IPS-11a (cell line): Measurements from ENCODE around the gene DNAJC30.

Experiments
- H3K4me3 ChIP-seq: one replicate; pipeline ENCODE4 v1.5.1; 2013; ENCODE audit warnings: low read depth, low read length, control low read depth

DNAJC30 gene

DNA sequence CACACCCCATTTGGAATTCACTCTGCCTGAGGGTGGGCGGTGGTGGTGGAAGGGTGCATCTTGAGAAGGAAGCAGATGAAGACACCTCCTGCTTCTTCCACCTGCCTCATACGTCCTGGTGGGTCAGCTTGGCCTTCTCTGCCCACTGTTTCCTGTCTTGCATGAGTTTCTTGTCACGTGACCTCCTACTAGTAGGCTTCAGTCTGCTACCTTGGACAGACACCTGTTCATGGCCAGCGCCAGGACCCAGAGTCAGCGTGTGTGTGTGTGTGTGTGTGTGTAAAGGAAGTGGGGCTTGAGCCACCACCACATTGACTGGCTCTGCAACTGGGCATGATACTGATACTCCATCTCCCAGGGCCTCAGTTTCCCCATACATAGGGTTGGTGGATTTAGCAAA lies 32.7 kb downstream of the DNAJC30 start:
- no peak overlapping the region for H3K4me3 ChIP-seq

DNA sequence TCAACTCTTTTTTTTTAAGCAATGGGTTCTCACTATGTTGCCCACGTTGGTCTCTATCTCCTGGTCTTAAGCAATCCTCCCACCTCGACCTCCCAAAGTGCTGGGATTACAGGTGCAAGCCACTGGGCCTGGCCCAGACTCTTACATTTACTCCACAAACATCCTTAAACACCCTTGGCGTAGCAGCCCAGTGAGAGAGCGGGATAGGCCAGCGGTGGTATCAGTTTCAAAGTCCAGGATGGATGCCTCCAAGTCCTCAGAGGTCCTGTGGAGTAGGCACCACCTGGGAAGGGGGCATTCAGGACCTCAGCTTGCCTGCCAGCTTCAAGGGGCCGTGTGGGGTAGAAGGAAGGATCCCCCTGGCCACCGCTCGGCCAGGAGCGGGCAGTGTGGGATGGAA lies 33.7 kb downstream of the DNAJC30 start:
- H3K4me3 ChIP-seq: no peak overlapping the region

DNA sequence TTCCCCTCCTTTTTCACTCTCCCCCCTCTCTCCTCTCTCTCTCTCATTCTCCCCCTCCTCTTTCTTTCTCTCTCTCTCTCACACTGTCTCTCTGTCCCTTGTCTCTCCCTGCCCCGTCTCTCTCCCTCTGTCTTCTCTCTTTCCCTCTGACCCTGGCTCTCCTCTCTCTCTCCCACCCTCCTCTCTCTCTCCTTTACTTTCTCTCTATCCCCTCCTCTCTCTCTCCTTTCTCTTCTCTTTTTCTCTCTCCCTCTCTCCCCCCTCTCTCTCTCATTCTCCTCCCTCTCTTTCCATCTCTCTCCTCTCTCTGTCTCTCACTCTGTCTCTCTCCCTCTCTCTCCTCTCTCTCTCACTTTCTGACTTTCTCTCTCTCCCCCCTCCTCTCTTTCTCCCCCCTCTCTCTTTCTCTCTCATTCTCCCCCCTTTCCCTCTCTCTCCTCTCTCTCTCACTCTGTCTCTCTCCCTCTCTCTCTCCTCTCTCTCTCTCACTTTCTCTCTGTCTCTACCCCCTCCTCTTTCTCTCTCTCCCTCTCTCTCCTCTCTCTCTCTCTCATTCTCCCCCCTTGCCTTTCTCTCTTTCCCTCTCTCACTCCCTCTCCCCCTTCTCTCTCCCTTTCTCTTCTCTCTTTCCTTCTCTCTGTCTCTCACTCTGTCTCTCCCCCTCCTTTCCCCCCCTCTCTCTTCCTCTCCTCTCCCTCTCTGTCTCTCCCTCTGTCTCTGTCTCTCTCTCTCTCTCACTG lies 34.5 kb downstream of the DNAJC30 start:
- H3K4me3 ChIP-seq: no peak overlapping the region

DNA sequence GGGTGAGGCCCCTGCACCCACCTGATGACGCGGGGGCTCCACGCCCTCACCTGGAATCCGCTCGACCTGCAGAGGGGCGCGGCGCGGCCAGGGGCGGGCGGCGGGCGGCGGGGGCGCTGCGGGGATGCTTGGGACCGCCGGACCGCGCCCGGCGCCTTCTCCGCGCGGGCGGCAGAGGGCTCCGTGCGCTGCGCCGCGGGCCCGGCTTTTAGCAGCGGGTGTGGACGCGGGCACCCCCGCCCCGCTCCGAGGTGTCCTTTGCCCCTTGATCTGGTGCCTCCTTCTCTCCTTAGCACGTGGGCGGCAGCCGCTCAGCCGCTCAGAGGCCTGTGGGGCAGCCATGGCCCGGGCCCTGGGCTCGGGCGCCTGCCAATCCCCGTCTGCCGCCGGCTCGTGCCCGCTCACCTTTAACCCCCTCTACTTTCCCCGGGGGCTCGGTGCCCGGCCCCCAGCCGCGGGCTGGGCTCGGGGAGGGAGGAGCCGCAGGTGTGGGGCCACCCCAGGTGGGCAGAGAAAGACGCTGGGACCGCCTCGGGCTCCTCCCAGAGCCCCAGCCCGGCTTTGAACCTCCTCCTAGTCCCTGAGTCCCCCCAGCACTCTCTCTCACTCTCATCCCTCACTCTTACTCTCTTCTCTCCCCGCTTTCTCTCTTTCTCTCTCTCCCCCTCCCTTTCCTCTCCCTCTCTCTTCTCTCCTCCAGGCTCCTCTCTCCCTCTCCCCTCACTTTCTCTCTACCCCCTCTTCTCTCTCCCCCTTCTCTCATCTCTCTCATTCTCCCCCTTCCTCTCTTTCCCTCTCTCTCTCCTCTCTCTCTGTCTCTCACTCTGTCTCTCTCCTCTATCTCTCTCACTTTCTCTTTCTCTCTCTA lies 35.3 kb downstream of the DNAJC30 start:
- peak overlapping the region; percentile 47 for H3K4me3 ChIP-seq

DNA sequence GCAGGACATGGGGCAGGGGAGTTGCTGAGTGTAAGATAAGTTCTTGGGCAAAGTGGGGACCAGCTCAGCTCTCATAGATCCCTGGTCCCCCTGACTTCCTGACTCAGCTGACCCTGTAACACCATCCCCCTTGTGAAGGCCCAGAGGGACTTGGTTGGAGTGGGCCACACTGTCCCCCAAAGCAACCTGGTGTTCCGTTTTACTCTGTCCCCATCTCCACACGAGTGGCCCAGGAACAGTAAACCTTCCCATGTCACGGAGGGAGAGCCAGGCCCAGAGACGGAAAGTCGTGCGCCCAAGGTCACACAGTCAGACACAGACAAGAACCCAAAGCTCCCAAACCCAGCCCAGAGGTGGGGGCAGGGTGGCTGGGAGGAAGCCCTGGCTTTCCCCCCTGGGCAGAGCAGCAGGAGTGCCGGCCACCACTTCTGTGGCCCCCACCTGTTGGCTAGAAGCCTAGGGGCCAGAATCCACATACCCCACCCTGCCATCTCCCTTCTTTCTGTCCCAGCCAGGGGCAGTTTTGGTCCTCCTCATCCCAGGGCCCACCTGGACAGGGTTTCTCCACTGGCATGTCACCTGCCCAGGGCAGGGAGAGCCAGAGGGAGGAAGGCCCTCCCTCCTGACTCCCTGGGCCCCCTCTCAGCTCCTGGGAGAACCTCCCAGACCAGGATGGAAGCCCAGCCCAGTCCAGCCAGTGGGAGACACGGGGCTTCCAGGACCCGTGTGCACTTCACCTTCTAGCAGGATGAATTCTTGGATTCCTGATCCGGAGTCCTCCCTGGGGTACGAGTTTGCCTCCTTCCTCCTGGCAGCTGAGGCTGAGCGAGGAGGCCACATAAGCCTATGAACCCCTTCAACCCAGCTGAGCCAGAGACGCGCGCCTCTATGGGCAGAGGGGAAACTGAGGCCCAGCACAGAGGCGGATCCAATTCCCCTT lies 36.2 kb downstream of the DNAJC30 start:
- H3K4me3 ChIP-seq: peak overlapping the region; percentile 47

DNA sequence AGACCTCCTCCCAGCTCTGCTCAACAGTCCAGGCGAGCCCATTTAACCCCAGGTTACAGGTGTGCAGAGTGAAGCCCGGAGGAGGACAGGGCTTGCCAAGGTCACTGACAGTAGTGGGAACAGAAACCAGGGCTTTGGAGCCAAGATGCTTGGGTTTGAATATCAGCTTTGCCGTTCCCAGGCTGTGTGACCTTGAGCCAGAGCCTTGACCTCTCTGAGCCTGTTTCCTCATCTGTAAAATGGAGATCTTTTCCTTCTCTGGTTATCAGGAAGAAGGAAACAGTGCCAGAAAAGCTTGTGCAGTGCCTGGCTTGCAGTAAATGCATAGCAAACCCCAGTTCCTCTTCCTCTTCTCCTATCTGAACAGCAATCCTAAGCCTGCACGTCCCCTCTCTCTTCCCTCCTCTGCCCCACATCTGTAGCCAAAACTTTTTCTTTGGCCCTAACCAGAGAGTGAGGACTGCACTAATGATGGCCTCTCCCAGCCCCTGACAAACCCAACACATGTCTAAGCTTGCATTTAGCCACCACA lies 37.5 kb downstream of the DNAJC30 start:
- no peak overlapping the region for H3K4me3 ChIP-seq

DNA sequence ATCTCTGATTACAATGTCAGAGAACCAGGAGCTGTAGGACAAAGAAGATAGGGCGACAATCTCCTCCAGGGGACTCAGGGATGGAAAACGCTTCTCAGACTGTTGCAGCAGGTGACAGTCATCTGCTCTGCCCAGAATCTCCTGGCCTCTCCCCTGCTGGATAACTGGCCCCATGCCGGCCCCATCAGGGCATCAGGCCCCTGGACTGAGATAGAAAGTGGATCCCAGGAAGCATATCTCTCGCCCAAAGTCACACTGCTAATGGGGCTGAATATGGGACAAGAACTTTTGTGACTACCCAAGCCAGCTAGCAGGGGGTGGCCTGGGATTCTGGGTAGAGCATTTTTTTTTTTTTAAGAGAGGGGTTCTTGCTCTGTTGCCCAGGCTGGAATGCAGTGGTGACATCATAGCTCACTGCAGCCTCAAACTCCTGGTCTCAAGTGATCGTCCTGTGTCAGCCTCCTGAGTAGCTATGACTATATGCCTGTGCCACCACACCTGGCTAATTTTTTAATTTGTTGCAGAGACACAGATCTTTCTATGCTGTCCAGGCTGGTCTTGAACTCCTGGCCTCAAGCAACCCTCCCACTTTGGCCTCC lies 38.5 kb downstream of the DNAJC30 start:
- H3K4me3 ChIP-seq: no peak overlapping the region

DNA sequence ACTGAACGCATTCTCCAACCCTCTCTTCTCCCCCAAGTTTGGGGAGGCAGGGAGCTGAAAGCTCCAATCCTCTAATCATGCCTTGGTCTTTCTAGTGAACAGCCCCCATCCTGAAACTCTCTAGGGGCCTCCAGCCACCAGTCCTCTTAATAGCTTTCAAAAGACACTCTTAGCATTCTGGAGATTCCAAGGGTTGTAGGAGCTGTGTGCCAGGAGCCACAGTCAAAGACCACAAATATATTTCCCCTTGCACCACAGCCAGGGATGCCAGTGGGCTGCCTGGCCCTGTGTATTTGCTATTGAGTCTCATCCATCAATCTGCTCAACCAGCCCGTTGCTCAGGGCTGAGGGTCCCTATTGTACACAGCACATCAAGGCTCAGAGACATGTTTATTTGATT lies 40.4 kb downstream of the DNAJC30 start:
- no peak overlapping the region for H3K4me3 ChIP-seq

DNA sequence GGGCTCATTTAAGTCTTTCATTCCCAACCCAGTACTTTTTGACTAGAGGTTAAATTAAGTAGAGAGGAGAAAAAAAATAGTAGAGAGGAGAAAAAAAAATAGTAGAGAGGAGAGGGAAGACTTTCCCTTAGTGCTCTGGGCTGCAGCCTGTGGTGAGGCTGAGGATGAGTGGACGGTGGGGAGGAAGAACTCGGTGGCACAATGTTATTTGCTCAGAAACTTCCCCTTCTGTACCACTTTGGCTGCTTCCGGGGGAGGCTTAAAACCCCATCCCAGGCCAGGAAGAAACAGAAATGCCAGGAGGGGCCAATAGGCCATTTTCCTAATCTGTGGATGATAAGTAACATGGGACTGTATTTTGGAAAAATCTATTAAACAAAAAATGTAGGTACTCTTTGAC lies 44.3 kb downstream of the DNAJC30 start:
- no peak overlapping the region for H3K4me3 ChIP-seq

DNA sequence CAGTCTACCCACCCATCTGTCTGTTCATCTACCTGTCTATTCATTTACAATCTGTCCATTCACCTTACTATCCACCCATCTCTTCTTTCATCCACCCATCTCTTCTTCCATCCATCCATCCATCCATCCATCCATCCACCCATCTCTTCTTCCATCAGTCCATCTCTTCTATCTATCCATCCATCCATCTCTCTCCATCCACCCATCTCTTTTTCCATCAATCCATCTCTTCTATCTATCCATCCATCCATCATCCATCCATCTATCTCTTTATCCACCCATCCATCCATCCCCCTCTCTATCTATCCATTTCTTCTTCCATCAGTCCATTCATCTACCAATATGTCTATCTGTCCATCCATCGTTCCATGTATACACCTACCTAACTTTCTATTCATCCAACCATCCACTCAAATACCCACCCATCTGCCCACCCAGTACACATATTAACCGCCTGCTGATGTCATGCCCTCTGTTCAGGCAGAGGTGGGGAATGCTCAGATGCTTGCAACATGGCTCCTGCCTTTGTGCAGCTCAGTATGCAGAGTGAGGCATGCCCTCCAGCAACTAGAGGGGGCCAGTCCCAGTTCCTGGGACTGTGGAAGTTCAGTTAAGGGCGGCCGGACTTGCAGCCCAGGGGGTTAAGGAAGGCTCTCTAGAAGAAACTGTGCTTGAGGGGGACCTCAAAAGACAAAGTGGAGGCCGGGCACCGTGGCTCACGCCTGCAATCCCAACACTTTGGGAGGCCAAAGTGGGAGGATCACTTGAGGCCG lies 47.6 kb downstream of the DNAJC30 start:
- no peak overlapping the region for H3K4me3 ChIP-seq

DNA sequence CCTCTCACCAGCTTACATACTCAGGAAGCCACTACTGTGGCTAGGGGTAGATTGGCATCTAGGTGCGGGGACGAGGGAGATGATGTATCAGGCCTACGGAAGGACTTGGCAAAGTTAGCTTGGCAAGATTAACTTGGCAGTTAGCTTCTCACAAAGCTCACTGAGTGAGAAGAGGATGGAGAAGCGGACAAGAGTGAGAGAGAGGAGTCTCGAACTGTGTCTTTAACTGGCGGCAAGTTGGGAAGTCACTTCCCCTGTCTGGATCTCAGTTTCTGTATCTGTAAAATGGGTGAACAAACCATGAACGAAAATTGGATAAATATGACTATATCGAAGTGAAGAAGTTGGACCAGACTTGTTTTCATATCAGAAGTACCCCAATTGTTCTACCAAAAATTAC lies 49.4 kb downstream of the DNAJC30 start:
- no peak overlapping the region for H3K4me3 ChIP-seq

DNA sequence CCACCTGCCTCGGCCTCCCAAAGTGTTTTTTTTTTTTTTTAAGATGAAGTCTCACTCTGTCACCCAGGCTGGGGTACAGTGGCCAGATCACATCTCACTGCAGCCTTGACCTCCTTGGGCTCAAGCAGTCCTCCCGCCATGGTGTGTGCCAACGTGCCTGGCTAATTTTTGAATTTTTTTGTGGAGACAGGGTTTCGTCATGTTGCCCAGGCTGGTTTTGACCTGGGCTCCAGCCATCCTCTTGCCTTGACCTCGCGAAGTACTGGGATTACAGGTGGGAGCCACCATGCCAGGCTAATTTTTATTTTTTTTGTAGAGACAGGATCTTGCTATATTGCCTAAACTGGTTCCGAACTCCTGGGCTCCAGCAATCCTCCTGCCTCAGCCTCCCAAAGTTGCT lies 49.9 kb downstream of the DNAJC30 start:
- H3K4me3 ChIP-seq: no peak overlapping the region

DNA sequence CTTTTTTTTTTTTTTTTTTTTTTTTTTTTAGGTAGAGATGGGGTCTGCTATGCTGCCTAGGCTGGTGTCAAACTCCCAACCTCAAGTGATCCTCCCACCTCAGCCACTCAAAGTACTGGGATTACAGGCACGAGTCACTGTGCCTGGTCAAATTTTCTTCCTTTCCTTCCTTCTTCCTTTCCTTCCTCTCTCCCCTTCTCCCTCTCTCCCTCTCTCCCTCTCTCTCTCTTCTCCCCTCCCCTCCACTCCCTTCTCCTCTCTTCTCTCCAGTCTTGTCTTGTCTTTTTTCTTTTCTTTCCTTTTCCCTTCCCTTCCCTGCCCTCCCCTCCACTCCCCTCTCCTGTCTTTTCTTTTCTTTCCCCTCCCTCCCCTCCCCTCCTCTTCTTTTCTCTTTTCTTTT lies 51.7 kb downstream of the DNAJC30 start:
- no peak overlapping the region for H3K4me3 ChIP-seq
